Stimulated activated CD4-positive, alpha-beta T cell treated with anti-CD3 and anti-CD28 coated beads, TNF-alpha, amount 100 ng/mL, for 1 hour (primary cell): ENCODE measurements around the gene SLC8A1.

Experiments used
- DNase-seq, 3 donors: peaks; one replicate each; pipeline ENCODE4 v3.0.0-alpha.2; 2020; ENCODE audit warnings: low read depth in 3 of 3, low spot score in 1 of 3

The SLC8A1 gene

DNA sequence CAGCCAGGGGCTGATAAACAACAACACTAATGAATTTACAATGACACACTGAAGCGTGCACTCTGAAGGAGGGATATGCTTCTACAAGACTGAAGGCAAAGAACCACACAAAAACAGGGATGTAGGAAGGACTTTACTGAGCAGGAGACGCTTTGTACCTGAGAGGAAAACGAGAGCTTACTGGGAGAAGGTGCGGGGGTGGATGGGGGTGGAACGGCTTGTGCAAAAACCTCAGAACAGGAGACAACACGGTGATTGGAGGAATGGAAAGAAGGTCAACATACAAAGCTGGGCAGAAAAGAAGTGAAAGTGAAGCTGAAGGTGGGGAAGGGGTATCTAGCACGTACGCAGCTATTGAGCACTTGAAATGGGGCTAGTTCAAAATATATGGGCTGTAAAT lies 93.1 kb downstream of the SLC8A1 start:
- DNase-seq: no peak

DNA sequence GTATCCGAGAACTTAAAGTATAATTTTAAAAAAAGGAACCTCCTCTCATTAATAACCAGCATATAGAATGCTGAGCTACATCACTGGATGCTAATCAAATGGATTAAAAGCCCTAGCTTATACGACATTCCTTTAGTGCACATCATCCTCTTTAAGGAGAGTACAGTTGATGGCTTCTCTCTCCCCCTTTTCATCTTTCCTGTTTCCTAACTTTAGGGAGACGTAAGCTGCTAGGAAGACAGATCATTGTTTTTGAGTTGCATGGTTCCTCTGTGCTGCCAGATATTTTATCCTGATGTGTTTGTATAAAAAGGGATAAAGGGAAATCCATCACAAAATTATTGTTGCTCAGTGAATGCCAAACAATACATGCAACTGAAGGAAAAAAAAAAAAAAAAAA lies 94.2 kb downstream of the SLC8A1 start:
- DNase-seq: no peak

DNA sequence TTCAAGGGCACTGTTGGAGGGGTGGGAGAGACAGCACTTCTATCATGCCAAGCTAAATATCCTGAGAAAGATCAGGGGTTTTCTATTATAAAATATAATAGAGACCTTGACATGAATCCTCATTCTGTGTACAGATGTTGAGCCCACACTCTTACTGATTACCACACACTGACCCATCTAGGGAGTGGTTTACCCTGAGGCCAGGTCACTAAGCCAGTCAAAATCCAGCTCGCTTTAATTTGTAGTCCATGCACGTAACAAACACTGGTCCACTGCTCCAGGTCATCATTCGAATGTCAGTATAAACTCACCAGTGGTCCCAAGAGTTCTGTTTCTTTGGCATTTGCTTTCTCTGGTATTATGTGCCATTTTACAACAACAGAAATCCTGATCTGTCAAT lies 96.4 kb downstream of the SLC8A1 start:
- DNase-seq: no peak

DNA sequence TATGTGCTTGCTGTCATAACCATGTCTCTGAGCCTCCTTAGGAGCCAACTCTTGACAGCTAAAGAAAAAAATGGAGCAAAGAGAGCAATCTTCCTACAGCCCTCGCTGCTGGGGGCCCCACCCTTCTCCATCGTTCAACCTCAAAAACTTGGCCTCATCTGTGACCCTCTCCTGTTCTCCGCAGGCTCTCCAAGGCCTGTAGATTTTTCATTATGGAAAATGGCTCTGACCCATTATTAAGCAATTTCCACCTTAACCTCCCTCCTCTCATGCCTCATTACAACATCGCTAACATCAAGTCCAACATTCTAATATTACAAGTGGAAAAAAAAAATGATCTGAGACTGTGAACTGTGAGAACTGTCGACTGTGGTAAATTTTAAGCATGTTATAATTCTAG lies 98.7 kb downstream of the SLC8A1 start:
- no peak for DNase-seq

DNA sequence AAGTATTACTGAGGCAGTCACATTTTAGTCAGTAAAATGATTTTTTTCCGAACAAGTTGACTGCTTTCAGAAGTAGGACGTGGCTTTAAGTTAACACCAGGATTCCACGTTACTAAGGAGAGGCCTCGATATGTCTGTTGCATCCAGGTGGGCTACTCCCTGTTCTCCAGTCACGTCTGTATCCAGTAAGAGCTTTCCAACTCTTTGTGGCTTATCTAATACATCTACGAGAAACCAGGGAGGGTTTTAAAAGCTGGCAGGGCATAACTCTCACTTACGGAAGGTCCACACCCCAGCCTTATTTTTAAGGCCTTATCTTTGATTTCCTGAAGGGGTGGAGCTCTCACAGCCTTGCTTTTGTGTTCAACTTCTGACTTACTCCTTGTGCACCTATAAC lies 99.2 kb downstream of the SLC8A1 start:
- DNase-seq: no peak

DNA sequence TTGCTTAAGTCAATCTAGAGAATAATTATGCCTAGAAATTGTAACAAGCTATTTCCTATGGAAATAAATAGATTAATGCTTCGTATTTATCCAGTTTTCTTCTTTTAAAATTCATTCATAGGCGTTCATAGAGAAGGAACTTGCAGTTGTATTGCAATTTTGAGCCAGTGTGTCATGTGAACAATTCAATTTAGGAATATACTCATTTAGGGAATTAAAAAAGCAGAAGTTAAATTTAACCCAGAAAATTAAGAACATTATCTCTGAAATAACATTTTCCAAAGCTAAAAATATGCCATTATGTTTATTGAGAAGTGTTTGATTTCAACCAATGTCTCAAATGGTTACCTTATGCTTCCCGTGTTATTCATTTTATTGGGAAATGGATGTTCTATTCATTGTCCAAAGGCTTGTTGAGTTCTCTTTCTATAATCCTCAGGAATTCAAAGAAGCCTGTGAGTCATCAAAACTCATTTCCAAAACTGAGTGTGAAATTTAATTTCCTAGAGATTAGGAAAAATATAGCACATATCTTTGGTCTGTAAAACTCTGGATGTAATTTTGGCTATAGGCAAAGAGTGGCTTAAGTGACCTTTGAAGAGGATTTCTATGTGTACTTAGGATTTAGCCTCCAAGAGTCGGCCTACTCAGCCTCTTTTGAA lies 99.7 kb downstream of the SLC8A1 start:
- no peak for DNase-seq

DNA sequence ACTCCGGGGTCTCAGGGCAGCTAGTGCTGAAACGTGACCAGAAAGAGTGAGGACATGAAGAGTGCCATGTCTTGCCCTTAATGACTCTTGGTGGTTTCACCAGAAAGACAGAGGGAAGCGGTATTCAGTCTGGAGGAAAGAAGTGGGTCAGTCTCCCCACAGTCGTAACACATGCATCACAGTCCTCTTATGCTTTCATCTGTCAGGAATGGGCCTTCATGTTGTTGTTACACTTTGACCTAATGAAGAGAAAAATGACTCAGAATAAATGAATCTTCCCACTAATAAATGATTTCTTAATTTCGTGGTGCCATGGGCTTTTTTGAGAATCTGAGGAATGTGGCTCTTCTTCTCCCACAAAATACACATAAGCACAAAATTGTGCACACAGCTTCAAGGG lies 103.2 kb downstream of the SLC8A1 start:
- DNase-seq: no peak

DNA sequence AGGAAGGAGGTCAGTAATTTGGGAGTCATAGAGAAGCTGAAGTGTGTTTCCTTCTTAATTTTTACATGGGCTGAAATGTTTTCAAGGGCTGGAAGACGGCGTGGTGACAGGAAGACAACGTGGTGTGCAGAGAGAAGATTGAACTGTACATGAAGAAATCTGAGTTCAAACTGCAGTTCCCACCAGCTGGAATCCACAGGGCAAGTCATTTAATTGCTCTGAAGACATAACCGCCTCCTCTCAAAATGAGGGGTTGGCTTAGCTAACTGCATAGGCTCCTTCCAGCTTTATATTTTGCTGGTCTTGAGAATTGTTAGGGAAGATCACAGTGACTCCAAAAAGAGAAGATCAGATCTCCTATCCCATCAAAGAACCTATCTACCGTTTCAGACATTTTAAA lies 103.9 kb downstream of the SLC8A1 start:
- no peak for DNase-seq

DNA sequence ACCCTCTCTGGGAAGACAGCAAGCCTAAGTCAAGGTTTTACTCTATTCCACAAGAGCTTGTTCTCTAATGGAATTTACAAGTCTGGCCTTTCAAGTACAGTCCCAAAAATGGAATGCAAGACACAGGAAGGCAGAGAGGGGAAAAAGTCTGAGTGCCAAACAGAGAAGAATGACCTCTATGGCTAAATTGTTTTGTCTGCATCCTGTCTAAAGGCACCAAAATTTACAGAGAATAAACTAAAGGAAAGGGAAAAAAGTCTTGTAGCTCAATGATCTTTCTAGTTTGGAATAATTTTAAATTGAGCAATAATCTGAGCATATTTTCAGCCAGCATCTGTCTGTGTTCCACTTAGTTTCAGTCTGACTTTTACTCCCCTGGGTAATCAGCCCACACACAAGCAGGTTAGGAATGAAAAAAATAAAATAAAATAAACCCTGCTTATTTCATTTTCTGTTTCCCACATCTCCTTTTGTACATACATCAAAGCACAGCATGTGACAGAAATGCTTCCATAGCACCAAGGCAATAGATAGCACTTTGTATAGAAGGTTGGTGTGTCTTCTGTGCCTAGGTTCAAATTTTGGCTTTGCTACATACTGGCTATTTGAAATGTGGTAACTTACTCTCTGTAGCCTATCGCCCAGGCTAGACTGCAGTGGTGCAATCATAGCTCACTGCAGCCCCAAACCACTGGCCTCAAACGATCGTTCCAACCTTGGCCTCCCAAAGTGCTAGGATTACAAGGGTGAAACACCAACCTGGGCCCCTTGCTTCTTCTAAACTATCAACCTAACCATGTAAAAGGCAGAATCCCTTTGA lies 105.1 kb downstream of the SLC8A1 start:
- no peak for DNase-seq

DNA sequence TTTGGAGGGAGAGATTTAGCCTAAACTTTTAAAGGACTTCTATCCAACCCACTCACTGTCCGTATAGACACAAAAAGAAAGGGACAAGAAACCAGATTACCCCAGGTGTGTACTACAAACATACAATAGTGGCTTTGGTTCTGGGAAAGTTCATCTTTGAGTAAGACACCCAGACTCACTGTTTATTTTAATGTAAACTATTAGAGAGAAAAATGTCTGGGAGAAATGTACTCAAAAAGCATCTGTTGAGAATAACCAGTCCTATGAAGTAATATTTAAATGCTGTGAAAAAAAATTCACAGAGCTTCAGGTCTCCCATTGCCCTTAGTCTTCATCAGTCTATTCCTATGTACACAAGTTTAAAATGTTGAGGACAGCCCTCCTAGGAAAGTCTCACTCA lies 107.5 kb downstream of the SLC8A1 start:
- DNase-seq: no peak

DNA sequence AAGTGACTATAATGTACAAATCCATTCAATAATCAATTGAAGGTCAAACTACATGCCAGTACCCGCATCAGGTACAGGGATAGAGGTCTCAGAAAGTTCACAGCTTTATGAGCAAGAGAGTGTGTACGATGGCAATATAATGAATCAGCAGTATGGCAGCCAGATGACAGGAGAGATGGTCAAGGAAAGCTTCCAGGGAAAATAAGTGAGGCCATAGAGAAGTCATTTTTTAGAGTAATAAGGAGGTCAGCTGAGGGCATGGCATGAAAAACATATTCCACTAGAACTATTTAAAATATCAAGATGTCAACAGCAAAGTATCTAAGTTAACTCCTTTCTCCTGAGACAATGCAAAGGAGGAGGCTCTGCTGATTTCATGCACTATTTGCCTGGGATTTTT lies 108.0 kb downstream of the SLC8A1 start:
- DNase-seq: no peak

DNA sequence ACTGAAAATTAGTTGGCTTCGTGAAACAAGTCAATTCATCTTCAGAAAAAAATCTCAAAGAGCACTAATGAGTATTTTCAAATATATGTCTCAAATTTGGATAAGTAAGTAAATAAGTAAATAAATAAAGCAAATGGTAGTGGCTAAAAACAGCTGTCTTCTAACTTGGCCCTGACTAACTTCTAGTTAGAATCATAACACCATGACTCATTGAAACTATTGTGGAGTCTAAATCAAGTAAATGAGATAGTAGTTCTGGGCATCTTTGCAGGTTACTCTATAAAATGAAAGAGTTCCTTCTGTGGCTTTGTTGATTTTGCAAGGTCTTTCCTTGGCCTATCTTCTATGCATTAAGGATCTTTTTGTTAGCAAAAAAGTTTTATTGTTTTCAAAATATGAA lies 110.7 kb downstream of the SLC8A1 start:
- no peak for DNase-seq

DNA sequence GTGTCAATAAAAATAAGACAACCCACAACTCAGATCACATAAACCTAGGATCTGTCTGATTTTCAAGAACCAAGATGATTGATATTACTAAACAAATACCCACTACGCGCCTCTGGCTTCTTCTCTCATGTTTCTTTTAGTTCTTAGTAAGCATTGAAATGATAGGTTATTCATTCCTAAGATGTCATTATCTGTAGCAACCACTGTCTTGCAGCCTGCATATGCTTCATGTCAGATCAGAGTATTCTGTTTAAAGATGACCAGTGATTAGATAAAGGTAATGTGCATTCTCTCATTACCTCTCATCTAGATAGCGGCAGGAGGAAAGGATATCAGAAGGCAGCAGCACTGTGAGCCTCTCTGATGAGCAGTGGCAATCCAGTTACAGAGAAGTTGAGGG lies 112.9 kb downstream of the SLC8A1 start:
- DNase-seq: no peak

DNA sequence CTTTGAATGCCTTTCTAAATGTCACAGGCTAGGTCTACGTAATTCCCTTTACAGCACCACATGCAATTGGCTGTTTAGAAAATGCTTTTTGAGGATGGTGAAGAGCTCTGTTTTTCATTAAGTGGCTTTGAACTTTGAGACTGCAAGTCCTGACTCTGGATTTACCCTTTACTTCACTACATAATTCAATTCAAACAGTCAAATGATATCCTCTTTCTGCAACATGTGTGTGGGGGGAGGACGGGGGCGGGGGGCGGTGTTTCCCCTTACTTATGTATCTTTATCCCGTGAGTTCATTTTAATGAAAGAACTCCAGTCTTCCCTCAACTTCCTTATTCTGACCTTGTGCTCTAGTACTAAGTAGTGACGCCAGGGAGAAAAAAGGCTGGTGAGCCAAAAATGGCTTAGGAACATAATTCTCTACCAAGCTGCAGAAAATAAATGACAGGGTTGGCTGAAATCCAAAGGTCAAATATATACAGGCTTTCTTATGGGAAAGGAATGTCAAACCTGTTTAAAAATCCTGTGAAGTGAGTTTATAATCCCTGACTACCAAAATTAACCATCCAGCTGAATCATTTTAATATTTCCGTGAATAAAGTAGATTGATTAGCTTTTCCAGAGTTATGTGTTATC lies 119.6 kb downstream of the SLC8A1 start:
- DNase-seq: no peak

DNA sequence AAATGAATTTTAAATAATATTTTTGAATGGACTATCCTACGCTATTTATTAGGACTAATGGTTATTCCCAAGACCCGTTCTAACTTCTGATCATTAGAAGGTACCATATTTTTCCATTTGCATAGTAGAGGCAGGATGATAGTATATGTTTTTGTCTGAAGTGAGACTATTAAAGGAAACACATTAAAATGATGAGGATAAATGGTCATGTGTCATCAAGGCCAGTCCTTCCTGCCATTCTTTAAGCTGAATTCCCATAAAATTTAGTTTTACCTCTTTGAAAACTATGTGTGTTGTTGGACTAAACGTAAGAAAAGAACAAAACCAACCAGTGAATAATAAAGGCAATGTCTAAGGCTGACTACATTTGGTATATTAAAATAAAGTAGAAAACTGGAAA lies 121.8 kb downstream of the SLC8A1 start:
- no peak for DNase-seq

DNA sequence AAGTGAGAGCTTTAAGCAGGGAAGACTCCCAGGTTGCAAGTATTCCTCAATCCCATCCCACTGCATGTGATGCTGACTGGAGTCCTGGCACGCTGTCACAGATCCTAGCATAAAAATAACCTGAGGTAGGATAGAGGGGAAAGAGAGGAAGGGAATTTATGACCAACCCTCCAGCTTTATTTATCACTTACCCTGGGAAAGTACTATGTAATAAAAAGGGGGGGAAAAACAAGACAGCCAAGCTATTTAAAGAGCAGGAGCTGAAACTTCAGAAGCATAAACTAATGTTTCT lies 122.2 kb downstream of the SLC8A1 start:
- no peak for DNase-seq

DNA sequence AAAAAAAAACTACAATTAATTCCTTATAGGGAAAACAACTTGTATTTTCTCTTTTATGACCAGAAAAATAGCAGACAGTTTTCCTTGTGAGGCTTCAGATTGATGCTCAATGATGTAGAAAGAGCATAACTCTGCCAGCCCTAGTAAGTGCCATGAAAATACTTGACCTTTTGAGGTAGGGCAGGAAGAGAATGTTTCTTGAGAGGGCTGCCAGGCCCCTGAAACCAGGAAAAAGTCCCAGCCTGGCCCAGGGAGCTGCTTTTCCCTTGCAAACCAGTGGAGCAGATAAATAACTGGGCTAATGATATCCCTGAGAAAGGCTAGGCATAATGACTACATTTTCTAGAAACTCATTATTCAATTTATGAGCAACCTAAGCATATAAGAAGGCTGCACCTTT lies 126.8 kb downstream of the SLC8A1 start:
- DNase-seq: no peak

DNA sequence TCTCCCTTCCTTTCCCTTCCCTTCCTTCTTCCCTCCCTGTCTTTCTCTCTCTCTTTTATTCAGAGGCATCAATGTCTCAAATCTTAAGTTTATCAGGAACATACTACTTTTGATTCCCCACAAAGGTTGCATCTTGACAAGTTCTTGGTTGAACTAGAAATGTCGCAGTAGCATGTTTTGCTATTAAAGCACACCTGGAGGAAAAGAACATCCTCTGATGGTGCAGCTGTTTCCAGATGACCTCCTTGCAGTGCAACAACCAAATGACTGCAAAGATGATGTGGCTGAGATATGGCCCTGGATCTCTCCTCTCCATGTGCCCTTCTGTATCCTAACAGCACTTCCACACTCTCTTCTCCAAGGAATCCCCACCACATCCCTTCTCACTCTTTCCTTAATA lies 127.2 kb downstream of the SLC8A1 start:
- DNase-seq: no peak

DNA sequence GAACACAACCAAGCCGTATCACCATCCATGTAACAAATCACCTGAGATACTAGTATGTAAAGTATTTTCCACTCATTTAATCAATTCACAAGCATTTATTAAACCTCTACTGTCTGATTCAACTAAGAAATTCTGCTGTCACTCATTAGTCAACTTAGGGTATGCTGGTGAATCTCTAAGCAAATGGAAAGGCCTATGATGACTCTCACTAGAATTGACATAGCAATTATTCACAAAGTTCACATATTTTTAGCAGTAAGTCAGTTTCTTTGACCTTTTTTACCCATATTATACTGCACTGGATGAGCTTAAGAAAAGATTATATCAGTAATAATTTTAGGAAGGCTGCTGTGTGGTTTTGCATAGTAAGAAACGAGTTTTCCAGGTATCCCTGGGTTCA lies 130.1 kb downstream of the SLC8A1 start:
- no peak for DNase-seq

DNA sequence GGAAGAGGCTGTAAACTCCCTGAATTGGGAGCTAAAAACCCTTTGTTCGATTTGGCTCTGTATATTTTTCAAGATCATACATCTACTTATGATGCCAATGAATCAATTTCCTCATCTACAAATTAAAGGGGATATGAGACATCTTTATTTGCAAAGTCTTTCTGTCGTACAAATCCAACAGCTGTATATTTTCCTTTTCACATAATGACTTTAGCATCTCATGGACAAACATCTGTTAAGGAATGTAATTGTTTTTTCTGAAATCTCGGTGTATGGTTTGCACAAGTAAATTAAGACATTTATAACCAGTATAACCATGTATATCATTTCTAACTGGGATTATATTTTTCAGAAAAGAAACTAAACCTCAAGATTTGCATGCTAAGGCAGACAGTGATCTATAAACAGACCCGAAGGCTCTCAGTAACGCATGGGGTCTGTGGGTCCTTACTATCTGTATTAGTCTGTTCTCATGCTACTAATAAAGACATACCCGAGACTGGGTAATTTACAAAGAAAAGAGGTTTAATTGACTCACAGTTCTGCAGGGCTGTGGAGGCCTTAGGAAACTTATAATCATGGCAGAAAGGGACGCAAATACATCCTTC lies 130.8 kb downstream of the SLC8A1 start:
- no peak for DNase-seq

DNA sequence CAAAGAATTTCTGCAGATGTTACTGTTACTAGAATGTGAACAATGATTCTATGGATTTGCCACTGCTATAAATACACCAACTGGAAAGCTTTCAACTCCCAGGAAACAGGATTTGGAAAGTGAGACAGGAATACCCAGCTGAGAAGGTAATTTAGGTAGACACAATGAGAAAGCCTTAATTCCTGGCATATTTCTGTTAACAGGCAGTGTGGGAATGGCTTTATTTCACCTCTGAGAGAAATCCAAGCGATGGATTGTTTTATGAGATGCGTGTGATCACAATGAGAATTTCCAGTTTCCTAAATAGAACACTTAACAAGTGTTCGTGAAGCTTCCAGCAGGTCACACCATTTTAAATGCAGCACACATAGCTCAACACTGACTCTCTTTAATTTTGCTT lies 133.0 kb downstream of the SLC8A1 start:
- no peak for DNase-seq

DNA sequence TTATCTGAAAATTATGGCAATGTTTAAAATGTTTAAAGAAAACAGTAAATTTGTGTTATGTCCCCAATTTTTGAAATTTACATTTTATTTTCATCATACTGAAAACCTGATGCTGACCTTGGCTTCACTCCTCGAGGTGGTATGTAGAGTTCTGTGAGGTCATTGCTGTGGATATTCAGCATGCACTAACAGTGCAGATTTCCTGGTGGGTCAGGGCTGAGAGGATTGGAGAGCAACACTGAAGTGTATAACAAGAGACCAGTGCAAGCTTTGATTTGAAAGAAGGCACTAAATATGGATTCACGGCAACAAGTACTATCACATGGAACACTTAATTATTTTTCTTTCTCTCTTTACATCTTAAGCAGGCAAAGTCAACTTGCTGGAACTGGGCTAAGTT lies 134.1 kb downstream of the SLC8A1 start:
- no peak for DNase-seq
